Activated CD4-positive, alpha-beta T cell treated with anti-CD3 and anti-CD28 coated beads, Interleukin-2, Interleukin-6, amounts not matched to agents 100 ng/mL and 50 ng/mL, durations not matched to agents 16 hours and 8 hours (primary cell): ENCODE results near the gene BTBD17.
A peak's percentile ranks its signal among the peaks of the same experiment; 100 is the strongest.
"Not testable (repeated sequence)": the region's sequence is repeated elsewhere in the genome, so short reads cannot be mapped to it uniquely, and the experiment has no call there.

Source experiments
- DNase-seq: peaks from one replicate; pipeline ENCODE4 v3.0.0-alpha.2; 2020

BTBD17 gene, protein sequence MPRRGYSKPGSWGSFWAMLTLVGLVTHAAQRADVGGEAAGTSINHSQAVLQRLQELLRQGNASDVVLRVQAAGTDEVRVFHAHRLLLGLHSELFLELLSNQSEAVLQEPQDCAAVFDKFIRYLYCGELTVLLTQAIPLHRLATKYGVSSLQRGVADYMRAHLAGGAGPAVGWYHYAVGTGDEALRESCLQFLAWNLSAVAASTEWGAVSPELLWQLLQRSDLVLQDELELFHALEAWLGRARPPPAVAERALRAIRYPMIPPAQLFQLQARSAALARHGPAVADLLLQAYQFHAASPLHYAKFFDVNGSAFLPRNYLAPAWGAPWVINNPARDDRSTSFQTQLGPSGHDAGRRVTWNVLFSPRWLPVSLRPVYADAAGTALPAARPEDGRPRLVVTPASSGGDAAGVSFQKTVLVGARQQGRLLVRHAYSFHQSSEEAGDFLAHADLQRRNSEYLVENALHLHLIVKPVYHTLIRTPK

GRCh38 chr17:74361230-74362068 is at the start of gene BTBD17:
Gene BTBD17, minus strand, starts transcription at chr17:74361868. Its CDS starts 49 bp downstream, at chr17:74361819.
- peak; percentile 44 for DNase-seq

DNA sequence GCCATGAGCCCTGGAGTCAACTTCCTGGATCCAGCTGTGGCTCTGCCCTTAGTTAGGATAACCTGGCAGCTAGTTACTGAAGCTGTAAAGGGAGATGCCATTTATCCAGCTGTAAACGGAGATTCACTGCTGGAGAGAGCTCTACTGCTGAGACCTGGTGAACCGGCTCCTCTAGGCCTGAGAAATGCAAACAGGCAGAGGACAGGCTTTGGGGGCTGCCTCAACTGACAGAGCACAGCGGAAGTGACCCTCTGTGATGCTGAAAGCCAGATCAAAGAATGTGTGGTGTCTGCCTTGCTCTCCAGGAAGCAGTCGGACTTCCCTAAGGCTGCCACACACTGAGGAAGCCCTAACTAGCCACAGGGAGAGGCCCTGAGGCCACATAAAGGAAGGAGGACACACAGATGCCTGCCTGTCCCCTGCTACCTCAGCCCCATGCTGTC is 48.4 kb upstream of the BTBD17 start:
- no peak for DNase-seq

GRCh38 chr17:74408815-74409214 is 47.1 kb upstream of the BTBD17 start:
- no peak for DNase-seq

GRCh38 chr17:74408262-74408661 is 46.6 kb upstream of the BTBD17 start:
- no peak for DNase-seq

DNA sequence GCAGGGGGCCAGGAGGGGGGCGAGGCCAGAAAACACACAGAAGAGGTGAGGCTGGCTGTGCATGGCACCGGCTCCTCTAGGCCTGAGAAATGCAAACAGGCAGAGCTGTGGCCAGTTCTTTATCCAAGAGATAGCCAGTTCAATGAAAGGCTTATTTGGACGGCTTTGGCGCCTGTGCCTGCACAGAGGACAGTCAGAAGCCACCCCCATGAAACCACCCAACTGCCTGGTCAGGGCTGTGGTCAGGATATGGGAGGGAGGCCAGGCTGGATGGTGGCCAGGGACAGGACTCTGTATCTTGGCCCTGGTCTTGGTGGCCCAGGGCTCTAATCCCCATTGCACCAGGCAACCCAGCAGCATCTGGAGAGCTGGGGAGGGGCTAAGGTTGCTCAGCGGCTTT is 45.7 kb upstream of the BTBD17 start:
- DNase-seq: no peak

GRCh38 chr17:74405311-74405710 is 43.6 kb upstream of the BTBD17 start:
- DNase-seq: not testable (repeated sequence)

- DNase-seq: no peak
Observed at GRCh38 chr17:74404789-74405188, 43.1 kb upstream of the BTBD17 start.

DNA sequence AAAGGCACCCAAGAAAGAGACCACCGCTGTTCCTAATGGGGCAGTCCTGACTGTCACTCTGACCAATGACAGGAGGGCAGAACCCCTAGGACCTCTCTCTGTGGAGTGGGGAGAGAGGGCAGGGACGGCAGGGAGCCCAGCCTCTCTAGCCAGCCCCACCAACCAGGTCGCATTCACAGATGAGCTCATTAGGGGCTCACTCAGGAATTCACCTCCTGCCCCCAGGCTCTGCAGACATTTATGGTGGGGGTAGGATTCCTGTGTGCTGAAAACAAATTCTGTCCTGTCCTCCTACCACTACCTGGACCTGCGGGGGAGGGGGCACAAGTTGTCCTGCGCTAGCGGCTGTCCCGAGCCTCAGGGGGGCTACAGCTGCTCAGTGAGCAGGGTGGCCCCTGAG is 42.5 kb upstream of the BTBD17 start:
- DNase-seq: no peak

DNA sequence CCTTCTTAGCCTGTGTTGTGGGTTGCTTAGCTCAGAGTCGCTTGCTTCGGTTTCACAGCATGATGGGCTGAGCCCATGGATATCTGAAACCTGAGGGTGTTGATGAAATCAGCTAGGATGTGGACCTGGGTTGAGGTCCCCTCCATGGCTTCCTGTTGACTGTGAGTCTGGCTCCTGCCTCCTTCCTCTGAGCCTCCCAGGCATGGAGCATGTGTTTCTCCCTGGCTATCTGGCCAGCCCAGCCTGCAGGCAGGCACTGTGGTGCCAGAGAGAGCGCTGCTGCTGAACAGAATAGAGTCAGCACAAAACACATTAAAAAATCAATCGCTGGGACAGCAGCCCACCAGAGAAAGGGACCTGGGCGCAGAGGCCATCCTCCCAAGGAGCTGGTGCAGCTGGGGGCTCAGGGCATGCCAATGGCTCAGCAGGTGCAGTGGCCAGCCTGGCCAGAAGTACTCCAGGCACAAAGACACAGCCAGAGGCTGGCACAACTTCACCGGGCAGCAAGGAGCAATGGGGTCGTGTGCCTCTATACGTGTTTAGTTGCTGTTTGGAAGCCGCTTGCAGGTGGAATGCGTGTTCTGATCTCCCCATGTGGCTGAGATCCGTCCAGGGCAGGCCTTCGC is 42.0 kb upstream of the BTBD17 start:
- DNase-seq: no peak

DNA sequence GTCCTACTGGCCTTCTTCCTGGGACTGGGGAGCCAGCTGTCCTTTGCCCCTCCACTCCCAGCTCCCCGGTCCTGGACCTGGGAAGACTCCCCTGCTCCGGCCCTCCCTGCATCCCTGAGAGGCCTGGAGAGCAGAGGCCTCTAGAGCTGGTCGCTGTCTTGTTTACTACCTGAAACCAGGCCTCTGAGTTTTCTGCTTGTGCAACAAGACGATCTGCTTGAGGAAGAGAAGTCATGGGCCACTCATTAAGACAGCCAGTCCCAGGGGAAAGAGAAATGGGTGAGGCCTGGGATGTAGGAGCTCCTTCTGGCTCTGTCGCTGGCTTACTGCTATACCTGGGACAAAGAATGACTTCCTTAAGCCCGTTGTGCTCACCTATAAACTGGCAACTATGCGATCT is 40.4 kb upstream of the BTBD17 start:
- no peak for DNase-seq

GRCh38 chr17:74396567-74396966 is 34.9 kb upstream of the BTBD17 start:
- DNase-seq: no peak

GRCh38 chr17:74394977-74395376 is 33.3 kb upstream of the BTBD17 start:
- no peak for DNase-seq

DNA sequence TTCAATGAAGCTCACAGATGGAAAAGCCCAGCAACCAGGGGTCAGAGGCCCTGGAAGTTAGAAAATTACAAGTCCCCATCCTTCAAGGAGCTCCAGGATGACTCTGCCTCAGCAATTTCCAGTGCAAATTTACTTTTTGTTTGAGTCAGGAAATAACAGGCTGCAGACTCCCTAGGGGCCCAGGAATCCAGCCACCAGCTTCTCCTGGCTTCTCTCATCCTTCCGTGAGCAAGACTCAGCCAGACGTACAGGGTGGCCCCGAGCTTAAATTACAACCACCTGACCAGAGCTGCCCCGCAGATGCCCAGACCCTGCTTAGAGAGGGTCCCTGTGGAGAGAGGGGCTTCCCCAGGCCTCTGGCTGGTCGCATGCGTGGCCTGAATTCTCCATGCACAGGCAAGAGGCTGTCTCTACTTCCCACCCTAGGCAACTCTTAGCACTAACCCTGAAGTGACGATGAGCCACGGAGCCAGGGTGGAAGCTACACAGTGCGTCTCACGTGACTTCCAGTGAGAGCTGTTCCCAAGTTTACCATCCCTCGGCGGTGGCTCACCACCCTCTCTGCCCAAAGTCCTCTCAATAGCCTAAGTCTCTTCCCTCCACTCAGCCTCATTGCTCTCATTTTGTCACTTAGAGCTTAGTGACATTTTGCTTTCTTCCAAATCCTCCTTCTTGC is 32.7 kb upstream of the BTBD17 start:
- no peak for DNase-seq

DNA sequence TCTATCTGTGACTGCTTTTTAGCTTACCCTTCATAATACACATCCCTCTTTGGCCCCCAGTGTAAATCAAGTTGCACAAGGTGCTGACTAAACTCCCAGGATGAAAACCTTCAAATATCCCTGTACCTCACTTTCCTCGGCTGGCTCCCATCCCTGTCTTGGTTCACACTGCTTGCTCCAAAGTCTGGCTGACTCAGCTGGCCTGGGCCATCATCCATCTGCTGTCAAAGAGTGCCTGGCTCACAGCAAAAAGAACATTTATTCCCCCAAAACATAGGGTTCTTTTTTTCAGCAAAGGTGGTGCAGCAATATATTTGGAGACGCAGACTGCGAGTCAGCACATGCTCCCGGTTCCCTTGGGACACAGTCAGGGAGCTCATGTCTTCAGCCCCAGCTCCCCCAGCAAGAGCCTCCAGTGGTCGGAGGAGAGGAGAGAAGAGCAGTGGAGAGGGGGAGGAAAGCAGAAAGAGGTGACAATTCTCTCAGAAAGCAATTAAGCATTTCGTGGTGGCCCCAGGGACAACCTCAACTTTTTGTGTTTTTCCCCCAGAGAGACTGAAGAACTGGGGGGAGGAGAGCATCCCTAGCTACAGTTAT is 31.8 kb upstream of the BTBD17 start:
- DNase-seq: no peak

DNA sequence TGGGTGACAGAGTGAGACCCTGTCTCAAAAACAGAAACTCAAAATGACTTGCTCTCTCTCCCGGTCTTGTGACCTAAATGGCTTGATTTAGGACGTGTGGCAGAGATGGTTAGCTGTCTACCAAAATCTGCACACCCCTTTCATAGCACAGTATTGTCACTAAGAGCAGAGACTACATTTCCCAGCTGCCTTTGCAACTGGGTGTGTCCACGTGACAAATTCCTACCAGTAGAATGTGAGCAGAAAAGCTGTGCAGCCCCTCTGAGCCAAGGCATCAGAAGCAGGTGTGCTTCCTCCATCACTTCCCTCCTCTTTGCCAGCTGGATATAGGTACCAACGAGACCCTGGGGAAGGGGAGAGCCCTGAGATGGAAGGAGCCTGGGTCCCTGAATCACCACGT is 31.2 kb upstream of the BTBD17 start:
- no peak for DNase-seq

- no peak for DNase-seq
Observed at GRCh38 chr17:74391771-74392170, 30.1 kb upstream of the BTBD17 start.

DNA sequence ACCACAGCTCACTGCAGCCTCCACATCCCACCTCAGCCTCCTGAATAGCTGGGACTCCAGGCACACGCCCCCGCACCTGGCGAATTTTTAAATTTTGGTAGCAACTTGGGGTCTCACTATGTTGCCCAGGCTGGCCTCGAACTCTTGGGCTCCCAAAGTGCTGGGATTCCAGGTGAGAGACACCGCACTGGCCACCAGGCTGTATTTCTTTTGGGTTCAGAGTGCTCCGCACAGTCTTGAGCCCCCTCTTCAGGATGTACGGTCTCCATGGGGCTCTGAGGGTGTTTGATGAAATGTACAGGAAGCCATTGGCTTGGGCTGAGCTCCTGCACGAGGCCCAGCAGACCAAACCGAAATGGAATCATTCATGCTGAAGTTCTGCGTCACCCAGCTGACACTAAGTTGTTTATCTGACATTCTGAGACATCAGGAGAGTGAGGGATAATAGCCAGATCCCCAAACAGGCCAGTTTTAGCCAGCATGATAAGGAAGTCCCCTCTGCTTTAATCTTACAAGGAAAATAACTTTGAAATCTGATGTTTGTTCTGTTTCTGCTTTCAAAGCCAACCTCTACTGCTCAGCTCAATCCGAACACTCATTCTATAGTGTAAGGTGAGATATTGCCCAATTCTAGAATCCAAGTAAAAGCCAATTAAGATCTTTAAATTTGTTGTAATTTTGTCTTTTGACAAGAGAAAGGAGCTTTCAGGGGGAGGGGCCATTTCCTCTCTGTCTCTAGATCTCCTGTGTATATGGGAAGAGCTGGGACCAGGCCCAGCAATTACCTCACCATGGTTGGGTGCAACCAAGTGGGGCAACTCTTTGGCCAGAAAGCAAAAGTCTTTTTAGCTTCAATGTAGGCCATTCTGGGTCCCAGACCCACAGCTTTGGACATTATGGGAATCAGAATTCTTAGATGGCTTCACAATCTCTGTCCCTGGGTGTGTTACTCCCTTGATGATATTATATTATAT is 29.3 kb upstream of the BTBD17 start:
- no peak for DNase-seq

GRCh38 chr17:74389937-74390679 is 28.4 kb upstream of the BTBD17 start:
- DNase-seq: no peak

DNA sequence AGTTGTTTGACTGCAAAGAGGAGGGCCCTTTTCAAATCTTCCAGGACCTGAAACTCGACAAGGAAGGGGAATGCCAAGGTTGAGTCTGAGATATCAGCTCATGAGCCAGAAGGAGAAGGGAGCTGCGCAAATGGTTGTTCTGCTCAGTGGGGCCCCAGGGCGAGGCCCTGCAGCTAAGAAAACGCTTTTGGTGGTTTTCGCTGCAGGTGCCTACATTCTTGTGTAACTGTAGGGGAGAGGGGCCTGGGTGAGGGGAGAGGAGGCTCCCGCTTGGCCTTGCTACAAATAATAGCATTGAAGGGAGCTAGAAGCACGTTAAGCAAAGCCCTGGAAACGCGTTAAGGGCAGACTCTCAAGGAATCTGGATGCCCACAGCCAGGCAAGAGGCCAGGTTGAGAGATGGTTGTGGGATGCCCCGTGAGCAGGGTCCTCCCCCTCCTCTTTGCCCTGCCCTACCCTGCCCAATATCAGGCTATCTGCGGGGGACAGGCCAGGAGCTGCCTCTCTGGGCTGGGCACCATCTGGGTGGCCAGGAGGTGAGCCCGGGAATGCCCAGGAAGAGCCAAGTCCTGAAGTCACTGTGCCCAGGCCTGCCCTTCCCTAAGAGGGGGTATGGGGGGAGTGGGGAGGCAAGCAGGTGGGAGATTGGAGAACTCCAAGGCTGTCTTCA is 27.6 kb upstream of the BTBD17 start:
- DNase-seq: no peak
